ENCODE data around the gene FHDC1. TPM values are rescaled to one million over a fixed set of nuclear protein-coding genes. Genes with fewer than 3 reads are reported as not detected.

Gene FHDC1
- total and polyA plus RNA-seq, 10 of the 15 experiments (the other 5 are each of a cell fraction or from before 2014, with no cell fraction given) = 0.04 to 0.12 (median 0.06) TPM; not detected in 3

GRCh38 chr4:152960082-152960481 is 24.0 kb downstream of the FHDC1 start (continued):
- TF ChIP-seq BACH1 (IDR thresholded peaks at IDR 0.05; ENCODE audit: borderline replicate concordance) = no peak

DNA sequence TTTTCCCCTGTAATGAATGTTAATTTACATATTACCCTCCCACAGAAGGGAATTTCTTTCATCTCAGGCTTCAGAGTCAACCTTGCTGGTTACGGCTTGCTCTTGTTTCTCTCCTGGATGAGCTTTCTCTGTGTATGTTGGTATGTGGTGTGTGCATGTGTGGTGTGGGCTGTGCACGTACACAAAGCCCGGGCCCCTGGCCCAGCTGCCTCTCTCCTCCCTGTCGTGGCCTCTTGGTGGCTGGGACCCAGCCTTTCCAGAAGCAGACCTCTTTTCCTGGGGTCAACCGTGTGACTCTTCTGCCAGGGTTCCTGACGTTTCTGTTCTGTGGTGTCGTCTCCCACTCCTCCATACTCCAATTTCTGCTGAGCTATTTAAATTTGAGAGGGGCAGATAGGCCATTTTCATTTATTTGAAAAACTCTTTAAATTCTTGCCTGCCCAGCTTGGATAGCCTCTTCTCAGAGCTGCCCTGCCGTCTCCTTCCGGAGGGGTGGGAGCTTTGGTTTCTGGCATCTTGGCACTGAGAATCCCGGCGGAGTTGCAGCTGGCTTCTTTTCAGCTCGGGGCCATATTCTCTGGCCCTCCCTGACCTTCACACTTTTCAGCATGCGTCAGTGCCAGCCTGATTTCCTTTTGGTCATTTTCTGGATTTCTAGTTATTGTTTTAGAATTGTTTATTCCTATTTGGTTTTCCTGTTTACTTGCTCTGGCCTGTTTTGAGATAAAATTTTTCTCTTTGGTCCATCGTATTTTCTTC is 25.1 kb downstream of the FHDC1 start:
- Histone ChIP-seq H3K4me2 (ENCODE audit: control insufficient read depth, insufficient read depth) (no peak overlapping the region), H2AFZ (ENCODE audit: control insufficient read depth, low read depth, low read length) (no peak overlapping the region), H3K4me1 (ENCODE audit: control insufficient read depth, insufficient read depth, low read length) (no peaks in the 10 kb centered on the region), H3K36me3 (ENCODE audit: control insufficient read depth in 2 of 2, insufficient read depth in 2 of 2, low read length in 1 of 2) (no peaks in the 10 kb centered on the region), H4K20me1 (ENCODE audit: control insufficient read depth, insufficient read depth) (no peaks in the 10 kb centered on the region), H3K79me2 (ENCODE audit: control insufficient read depth, insufficient read depth, low read length) (no peaks in the 10 kb centered on the region), H3K9ac (ENCODE audit: control insufficient read depth, insufficient read depth, low read length) (no peak overlapping the region), H3K27me3 (replicated peaks in 1 of 2; ENCODE audit: control insufficient read depth in 2 of 2, insufficient read depth in 2 of 2, low read length in 1 of 2) (no peaks in the 10 kb centered on the region), H3K4me3 (no peak overlapping the region), H3K9me3 (replicated peaks; ENCODE audit: control insufficient read depth, insufficient read depth, low read length) (no peaks in the 10 kb centered on the region), H3K27ac (ENCODE audit: control insufficient read depth, insufficient read depth) (no peak overlapping the region)
- intact Hi-C loops (cut with micrococcal nuclease; ENCODE audit: unreplicated experiment) (no loop called here), in situ Hi-C loops (cut with MboI) (no loop called here)
- no TSS peak for BruUV-seq (replicated peaks)
- ChIA-PET POLR2A (no interaction called here), SMC1A (ENCODE audit: uncharacterized antibody, unreplicated experiment) (interaction anchor here (0.6 kb wide), 1 partner anchor 9 kb away, joined by 3 read pairs; no protein-coding TSS in a partner anchor), RAD21 (ENCODE audit: unreplicated experiment) (no interaction called here), CTCF (interaction anchor here (0.8 to 1.9 kb wide), 2 partner anchors 40 to 166 kb away, joined by 4 to 6 read pairs; no protein-coding TSS in a partner anchor)
- TF ChIP-seq ESRRA (IDR thresholded peaks at IDR 0.05; ENCODE audit: low read length) (no peak), CUX1 (IDR thresholded peaks at IDR 0.05; ENCODE audit: insufficient replicate concordance, low read depth, low read length) (no peak)
- ATAC-seq (no peak), DNase-seq (ENCODE audit: low read depth, low spot score) (no peak), FAIRE-seq (no peak)
- 69% methylated on average over 14 of the region's 14 CpGs for WGBS (ENCODE audit: insufficient coverage, insufficient replicate concordance, low lambda C conversion rate, missing lambda C conversion rate)
